ENCODE data around the gene PLSCR2. TPM values are rescaled to one million over a fixed set of nuclear protein-coding genes. Genes with fewer than 3 reads are reported as not detected.

PLSCR2 gene, protein sequence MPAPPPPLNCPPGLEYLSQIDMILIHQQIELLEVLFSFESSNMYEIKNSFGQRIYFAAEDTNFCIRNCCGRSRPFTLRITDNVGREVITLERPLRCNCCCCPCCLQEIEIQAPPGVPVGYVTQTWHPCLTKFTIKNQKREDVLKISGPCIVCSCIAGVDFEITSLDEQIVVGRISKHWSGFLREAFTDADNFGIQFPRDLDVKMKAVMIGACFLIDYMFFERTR
- total RNA-seq (not detected), polyA plus RNA-seq (ENCODE audit: insufficient read depth in 1 of 8, insufficient read length in 8 of 8, low replicate concordance in 1 of 8) (under 1 TPM in 3 of 8 donors, not detected in 5; 0.28 to 0.39 (median 0.29) TPM)
- long read RNA-seq, donor 1, result 0 reads
- long read RNA-seq, donor 2, result 0 reads
- long read RNA-seq, donor 3, result 0 reads
- long read RNA-seq, donor 4, result 0 reads
- long read RNA-seq, donor 5, result 0 reads
- long read RNA-seq, donor 6, result 0 reads
- long read RNA-seq, donor 7, result 0 reads
- long read RNA-seq, donor 8, result 0 reads
- long read RNA-seq, donor 9, result 0 reads
- long read RNA-seq, donor 10, result 0 reads
- long read RNA-seq, donor 11, result 0 reads

- peaks cover 10% of the 10 kb centered on the region for H3K4me1 ChIP-seq (ENCODE audit: control insufficient read depth, insufficient read depth, low read length)
- DNase-seq, result peak; percentile 73
- peak within 1 kb of the TSS; percentile 51 for H3K4me3 ChIP-seq (ENCODE audit: low read length)
- H3K36me3 ChIP-seq (ENCODE audit: control insufficient read depth, insufficient read depth, low read length), result no peaks in the 10 kb centered on the region
- H3K9me3 ChIP-seq (replicated peaks; ENCODE audit: control insufficient read depth, low read depth, low read length), result no peaks in the 10 kb centered on the region
- 9% methylated on average over 44 of the region's 51 CpGs for WGBS (ENCODE audit: insufficient coverage)
- H3K27ac ChIP-seq (ENCODE audit: low read length), result peak within 1 kb of the TSS; percentile 25
- no peaks in the 10 kb centered on the region for H3K27me3 ChIP-seq (ENCODE audit: control insufficient read depth, insufficient read depth, low read length)
These were observed at the start of gene PLSCR2 for GRCh38 chr3:146469150-146470017. Gene PLSCR2 (minus strand): TSS chr3:146469561. CDS start chr3:146459904, 9,657 bp downstream.

DNA sequence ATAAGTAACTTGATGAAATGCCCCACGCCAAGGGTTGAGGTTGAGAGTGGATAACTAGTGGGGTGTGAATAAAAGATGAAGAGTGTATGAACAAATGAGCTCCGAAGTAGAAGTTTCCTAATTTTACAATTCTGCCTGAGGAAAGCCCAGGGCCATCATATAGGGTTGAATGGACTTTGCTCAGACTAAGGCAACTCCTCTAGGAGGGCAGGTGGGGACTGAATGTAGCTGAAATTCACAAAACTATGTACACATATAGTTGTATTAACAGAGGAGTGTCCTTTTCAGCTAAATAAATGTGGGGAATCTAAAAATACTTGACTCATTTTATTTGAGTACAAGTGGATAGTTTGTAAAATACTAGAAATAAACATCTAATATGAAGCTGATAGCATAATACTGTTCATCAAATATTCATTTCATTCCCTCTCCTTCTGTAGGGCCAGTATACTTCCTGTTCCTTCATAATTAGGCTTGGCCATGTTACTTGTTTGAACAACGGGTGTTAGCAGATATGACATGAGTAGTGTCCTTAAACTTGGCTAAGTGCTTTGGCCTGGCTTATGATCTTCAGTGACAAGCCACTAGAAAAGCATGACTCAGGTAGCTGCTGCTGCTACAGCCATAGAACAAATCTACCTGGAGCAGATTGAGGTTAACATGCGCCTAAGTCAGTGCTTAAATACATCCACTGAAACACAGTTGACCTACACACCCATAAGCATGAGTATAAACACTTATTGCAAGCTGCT, 48.5 kb upstream of the PLSCR2 start:
- no peak overlapping the region for H3K27ac ChIP-seq (ENCODE audit: low read length)
- no peak overlapping the region for H3K4me3 ChIP-seq (ENCODE audit: low read length)
- H3K9me3 ChIP-seq (replicated peaks; ENCODE audit: control insufficient read depth, low read depth, low read length), result no peaks in the 10 kb centered on the region
- H3K4me1 ChIP-seq (ENCODE audit: control insufficient read depth, insufficient read depth, low read length), result no peaks in the 10 kb centered on the region
- no peak for DNase-seq
- H3K36me3 ChIP-seq (ENCODE audit: control insufficient read depth, insufficient read depth, low read length), result peaks cover 13% of the 10 kb centered on the region
- H3K27me3 ChIP-seq (ENCODE audit: control insufficient read depth, insufficient read depth, low read length), result no peaks in the 10 kb centered on the region
- 100% methylated on average over 3 of the region's 4 CpGs for WGBS (ENCODE audit: insufficient coverage)

- Histone ChIP-seq H3K9me3 (replicated peaks; ENCODE audit: control insufficient read depth, low read depth, low read length) (no peaks in the 10 kb centered on the region), H3K27ac (ENCODE audit: low read length) (no peak overlapping the region), H3K36me3 (ENCODE audit: control insufficient read depth, insufficient read depth, low read length) (peaks cover 11% of the 10 kb centered on the region), H3K27me3 (ENCODE audit: control insufficient read depth, insufficient read depth, low read length) (no peaks in the 10 kb centered on the region), H3K4me3 (ENCODE audit: low read length) (no peak overlapping the region), H3K4me1 (ENCODE audit: control insufficient read depth, insufficient read depth, low read length) (no peaks in the 10 kb centered on the region)
- DNase-seq, result no peak
- WGBS (ENCODE audit: insufficient coverage), result no CpG with 5 or more reads among the region's 2 CpGs
These were observed 44.2 kb upstream of the PLSCR2 start for GRCh38 chr3:146513386-146514051.

DNA sequence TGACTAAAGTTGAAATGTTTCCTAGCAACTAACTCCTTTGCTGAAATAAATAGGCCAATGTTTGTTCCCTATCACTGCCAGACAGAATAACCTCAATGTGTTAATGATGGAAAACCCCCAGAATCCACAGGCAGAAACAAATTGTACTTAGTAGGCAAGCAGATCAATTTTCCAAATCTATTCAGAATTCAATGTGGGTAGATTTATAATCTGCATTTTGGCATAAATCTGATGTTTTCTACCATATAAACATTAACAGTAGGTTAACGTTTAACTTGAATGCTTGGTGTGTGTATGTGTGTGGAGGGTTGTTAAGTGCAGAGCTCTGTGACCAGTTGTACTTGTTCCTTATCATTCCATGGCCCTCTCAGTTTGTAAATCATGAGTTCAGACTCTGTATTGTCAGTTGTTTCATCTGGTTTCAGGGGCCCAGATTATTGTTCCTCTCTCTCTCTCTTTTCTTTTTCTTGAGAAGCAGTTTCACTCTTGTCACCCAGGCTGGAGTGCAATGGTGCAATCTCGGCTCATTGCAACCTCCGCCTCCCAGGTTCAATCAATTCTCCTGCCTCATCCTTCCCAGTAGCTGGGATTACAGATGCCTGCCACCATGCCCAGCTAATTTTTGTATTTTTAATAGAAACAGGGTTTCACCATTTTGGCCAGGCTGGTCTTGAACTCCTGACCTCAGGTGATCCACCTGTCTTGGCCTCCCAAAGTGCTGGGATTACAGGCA, 42.2 kb upstream of the PLSCR2 start:
- Histone ChIP-seq H3K27me3 (ENCODE audit: control insufficient read depth, insufficient read depth, low read length) (no peaks in the 10 kb centered on the region), H3K9me3 (replicated peaks; ENCODE audit: control insufficient read depth, low read depth, low read length) (no peaks in the 10 kb centered on the region), H3K36me3 (ENCODE audit: control insufficient read depth, insufficient read depth, low read length) (peaks cover 11% of the 10 kb centered on the region), H3K4me3 (ENCODE audit: low read length) (no peak overlapping the region), H3K4me1 (ENCODE audit: control insufficient read depth, insufficient read depth, low read length) (no peaks in the 10 kb centered on the region), H3K27ac (ENCODE audit: low read length) (no peak overlapping the region)
- 100% methylated on average over 2 of the region's 3 CpGs for WGBS (ENCODE audit: insufficient coverage)
- DNase-seq, result no peak

- WGBS (ENCODE audit: insufficient coverage), result no CpG with 5 or more reads among the region's 1 CpG
- Histone ChIP-seq H3K27me3 (ENCODE audit: control insufficient read depth, insufficient read depth, low read length) (no peaks in the 10 kb centered on the region), H3K9me3 (replicated peaks; ENCODE audit: control insufficient read depth, low read depth, low read length) (no peaks in the 10 kb centered on the region), H3K36me3 (ENCODE audit: control insufficient read depth, insufficient read depth, low read length) (no peaks in the 10 kb centered on the region), H3K27ac (ENCODE audit: low read length) (no peak overlapping the region), H3K4me1 (ENCODE audit: control insufficient read depth, insufficient read depth, low read length) (no peaks in the 10 kb centered on the region), H3K4me3 (ENCODE audit: low read length) (no peak overlapping the region)
- no peak for DNase-seq
These were observed 38.2 kb upstream of the PLSCR2 start for GRCh38 chr3:146507331-146508120.

- Histone ChIP-seq H3K27ac (ENCODE audit: low read length) (no peak overlapping the region), H3K9me3 (replicated peaks; ENCODE audit: control insufficient read depth, low read depth, low read length) (no peaks in the 10 kb centered on the region), H3K4me3 (ENCODE audit: low read length) (no peak overlapping the region), H3K27me3 (ENCODE audit: control insufficient read depth, insufficient read depth, low read length) (no peaks in the 10 kb centered on the region), H3K36me3 (ENCODE audit: control insufficient read depth, insufficient read depth, low read length) (no peaks in the 10 kb centered on the region), H3K4me1 (ENCODE audit: control insufficient read depth, insufficient read depth, low read length) (no peaks in the 10 kb centered on the region)
- DNase-seq, result no peak
- no CpG with 5 or more reads among the region's 1 CpG for WGBS (ENCODE audit: insufficient coverage)
These were observed 36.2 kb upstream of the PLSCR2 start for GRCh38 chr3:146505516-146505915.

- 20% methylated on average over 1 of the region's 3 CpGs for WGBS (ENCODE audit: insufficient coverage)
- H3K9me3 ChIP-seq (replicated peaks; ENCODE audit: control insufficient read depth, low read depth, low read length), result no peaks in the 10 kb centered on the region
- no peaks in the 10 kb centered on the region for H3K4me1 ChIP-seq (ENCODE audit: control insufficient read depth, insufficient read depth, low read length)
- no peaks in the 10 kb centered on the region for H3K36me3 ChIP-seq (ENCODE audit: control insufficient read depth, insufficient read depth, low read length)
- H3K4me3 ChIP-seq (ENCODE audit: low read length), result no peak overlapping the region
- no peaks in the 10 kb centered on the region for H3K27me3 ChIP-seq (ENCODE audit: control insufficient read depth, insufficient read depth, low read length)
- DNase-seq, result no peak
- H3K27ac ChIP-seq (ENCODE audit: low read length), result no peak overlapping the region
These were observed 35.3 kb upstream of the PLSCR2 start for GRCh38 chr3:146504498-146505197.

- DNase-seq, result no peak
- no peaks in the 10 kb centered on the region for H3K9me3 ChIP-seq (replicated peaks; ENCODE audit: control insufficient read depth, low read depth, low read length)
- WGBS (ENCODE audit: insufficient coverage), result 88% methylated on average over 4 of the region's 12 CpGs
- H3K36me3 ChIP-seq (ENCODE audit: control insufficient read depth, insufficient read depth, low read length), result no peaks in the 10 kb centered on the region
- H3K27me3 ChIP-seq (ENCODE audit: control insufficient read depth, insufficient read depth, low read length), result no peaks in the 10 kb centered on the region
- H3K4me1 ChIP-seq (ENCODE audit: control insufficient read depth, insufficient read depth, low read length), result no peaks in the 10 kb centered on the region
- no peak overlapping the region for H3K27ac ChIP-seq (ENCODE audit: low read length)
- H3K4me3 ChIP-seq (ENCODE audit: low read length), result no peak overlapping the region
These were observed 34.3 kb upstream of the PLSCR2 start for GRCh38 chr3:146503461-146504202.

All from muscle of leg (tissue), 16 donors.